Cerebellar cortex (tissue), 1 donor: ENCODE measurements around the gene TRERF1.

Source experiments
- DNase-seq: peaks from one replicate; pipeline ENCODE4 v3.0.0-alpha.2; 2015; ENCODE audit warnings: low spot score

The TRERF1 gene

DNA sequence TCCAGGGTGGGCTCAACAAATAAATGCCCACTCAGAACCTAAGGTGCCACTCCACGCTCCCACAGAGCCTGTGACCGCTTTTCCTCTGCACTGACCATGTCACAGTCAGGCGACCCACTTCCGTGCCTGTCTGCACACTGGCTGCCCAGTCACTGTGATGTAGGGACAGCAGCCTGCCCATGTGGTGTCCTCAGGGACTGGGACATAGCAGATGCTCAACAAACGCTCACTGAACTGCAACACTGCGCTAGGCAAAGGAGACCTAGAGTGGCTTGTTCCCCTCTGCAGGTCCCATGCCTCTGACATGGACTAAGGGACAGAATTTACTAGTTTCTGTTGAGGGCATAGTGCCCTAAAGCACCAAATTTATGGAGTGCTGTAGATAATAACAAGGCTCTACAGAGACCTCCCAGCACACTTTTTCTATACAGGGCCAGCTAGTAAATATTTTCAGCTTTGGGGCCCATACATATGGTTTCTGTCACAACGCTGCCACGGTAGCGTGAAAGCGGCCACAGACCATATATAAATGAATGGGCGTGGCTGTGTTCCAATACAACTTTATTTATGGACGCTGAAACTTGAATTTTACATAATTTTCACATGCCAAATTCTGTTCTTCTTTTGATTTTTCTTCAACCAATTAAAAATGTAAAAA is 176.2 kb downstream of the TRERF1 start:
- no peak for DNase-seq

DNA sequence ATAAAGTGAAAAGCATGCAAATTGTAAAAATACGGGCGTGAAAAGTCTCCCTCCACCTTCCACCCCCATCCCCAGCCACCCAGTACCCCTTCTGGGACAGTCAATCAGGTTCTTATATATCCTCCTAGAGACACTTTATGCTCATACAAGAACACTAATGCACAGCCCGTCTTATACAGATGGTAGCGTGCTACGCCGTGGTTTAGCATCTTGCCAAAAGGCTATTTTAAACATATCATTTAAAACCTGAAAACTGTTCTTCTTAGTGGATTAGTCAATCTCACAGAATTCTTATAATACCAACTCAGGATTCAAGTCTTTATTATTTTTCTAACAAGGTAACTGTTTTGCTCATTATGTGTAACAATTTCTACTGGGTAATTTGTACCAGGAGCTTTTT is 176.8 kb downstream of the TRERF1 start:
- DNase-seq, result no peak

DNA sequence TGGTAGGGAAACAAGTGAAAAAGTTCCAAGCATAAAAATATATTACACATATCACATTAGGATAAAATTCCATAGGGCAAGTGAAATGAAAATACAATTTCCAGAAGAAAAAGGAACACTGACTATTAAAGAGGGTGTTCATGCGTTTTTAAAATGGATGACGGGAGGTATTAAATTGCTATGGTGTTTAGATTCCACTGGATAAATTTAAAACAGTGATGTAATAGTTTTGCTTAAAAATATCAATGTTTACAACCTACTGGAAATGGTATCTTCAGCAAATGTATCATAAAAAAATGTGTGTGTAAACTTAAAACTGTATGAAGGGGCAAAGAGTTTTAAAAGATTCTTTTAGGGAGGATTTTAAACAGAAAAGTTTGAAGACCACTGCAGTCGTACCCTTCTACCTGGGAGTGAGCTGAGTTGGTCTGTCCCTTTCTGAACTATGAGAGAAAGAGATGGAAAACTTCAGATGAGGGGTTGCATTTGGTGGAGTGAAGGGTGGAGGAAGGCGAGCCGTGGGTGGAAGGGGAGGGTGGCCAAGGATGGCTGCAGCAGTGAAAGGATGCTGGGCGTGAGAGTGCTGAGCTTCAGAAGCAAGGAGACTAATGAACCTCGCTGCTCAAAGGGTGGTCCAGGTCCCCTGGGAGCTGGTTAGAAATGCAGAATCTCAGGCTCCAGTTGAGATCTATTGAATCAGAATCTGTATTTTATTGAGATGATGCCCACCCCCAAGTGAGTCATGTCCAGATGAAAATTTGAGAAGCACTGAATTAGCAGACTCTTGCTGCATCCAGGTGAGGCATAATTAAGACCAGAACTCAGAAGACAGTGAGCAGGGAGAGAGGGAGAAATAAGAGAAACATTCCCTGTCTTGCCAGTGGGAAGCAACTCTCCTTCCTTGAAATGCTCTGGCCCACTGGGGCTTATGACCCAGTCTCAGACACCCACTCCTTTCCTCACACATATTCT is 179.6 kb downstream of the TRERF1 start:
- DNase-seq, result no peak

DNA sequence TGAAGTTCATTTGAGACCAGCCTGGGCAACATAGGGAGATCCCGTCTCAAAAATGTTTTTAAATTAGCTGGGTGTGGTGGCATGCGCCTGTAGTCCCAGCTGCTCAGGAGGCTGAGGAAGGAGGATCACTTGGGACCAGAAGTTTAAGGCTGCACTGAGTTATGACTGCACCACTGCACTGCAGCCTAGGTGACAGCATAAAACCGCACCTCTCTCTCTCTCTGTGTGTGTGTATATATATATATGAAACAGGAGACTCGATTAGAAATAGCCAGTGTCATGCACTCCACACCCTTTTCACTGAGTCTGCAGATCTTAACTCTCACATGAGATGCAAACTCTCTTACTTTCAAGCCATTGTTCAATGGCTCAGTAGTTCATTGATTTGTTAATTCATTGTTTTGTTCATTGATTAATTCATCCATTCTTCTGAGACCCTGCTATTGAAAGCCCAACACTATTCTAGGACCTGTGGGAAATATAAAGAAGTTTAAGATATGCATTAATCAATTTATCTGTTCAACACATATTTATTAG is 181.7 kb downstream of the TRERF1 start:
- no peak for DNase-seq

DNA sequence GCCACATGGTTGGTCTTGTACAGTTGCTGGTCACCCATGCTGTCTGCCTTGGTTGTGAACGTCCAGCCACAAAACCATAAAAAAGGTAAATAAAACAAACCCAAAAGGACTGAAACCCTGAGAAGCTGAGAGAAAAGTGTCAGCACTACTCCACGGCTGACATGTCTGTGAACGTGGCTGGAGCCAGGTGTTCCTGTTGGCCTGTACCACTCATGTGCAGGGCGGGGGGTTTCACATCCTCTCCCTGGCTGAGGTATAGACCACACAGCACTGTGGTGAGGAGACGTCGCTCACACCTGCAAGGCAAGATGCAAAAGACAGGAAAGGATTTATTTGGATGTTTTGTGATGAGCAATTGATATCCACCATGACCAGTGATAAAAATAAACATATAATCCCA is 182.2 kb downstream of the TRERF1 start:
- DNase-seq, result no peak

DNA sequence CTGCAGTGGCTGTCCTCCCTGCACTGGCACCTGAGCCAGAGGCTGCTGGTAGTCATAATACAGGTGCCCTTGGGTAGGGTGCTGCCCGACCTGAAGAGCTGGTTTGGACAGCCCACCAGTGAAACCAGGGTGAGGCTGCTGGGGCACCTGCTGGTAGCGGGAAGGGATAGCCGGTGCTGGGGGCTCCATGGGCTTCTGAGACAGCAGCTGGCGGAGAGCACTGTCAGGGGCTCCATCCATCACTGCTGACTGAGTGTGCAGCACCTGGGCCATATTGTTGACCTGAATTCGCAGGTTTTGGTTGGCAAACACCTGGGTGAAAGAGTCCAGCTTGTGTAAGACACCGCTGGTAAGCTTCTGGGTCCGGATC is 182.9 kb downstream of the TRERF1 start:
- DNase-seq, result no peak

DNA sequence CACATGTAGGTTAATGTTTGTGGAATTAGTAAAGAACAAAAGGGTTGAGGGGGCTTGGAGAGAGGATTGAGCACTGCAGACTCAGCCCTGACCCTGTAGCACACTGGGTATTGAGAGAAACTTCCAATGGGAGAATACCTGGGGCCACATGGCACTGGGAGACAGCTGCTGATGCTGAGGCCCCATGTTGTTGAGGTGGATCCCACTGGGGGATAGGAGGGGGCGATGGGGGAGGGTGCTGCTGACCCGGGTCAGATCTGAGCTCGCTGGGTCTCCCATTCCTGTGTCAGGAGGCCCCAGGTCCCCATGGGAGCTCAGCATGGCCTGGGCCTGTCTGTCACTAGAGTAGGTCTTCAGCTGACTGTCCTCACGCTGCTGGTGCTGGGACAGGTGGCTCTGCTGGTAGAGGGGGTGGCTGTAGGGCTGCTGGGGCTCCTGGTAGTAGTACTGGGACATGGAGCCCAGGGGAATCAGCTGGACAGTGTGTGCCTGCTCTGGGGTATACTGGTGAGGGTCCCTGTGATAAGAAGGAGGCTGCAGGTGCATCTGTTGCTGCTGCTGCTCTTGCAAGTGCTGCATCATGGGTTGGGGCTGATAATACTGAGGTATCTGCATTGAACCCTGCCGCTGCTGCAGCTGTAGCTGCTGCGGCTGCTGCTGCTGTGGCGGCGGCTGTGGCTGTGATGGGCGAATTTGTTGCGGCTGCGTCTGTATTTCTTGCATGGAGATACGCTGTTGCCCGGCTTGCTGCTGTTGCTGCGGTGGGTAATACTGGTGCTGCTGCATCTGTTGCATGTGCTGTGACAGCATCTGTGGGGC is 183.5 kb downstream of the TRERF1 start:
- DNase-seq, result no peak

DNA sequence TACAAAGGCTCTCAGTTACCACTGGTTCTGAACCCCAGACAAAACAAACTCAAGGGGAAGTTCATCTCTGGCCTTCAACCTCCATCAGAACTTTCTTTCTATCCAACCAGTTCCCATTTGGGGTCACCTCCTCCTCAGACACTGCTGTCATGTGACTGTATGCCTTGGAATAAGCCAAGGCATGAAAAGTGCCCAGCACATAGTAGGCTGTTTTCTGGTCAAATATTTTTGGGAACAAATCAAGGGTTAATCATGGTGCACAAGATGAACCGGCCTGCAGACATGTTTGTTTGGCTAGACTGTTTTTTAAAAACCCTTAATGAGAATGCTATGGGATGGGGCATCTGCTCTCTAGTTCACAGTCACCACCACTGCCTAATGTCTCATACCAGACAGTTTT is 185.2 kb downstream of the TRERF1 start:
- no peak for DNase-seq

DNA sequence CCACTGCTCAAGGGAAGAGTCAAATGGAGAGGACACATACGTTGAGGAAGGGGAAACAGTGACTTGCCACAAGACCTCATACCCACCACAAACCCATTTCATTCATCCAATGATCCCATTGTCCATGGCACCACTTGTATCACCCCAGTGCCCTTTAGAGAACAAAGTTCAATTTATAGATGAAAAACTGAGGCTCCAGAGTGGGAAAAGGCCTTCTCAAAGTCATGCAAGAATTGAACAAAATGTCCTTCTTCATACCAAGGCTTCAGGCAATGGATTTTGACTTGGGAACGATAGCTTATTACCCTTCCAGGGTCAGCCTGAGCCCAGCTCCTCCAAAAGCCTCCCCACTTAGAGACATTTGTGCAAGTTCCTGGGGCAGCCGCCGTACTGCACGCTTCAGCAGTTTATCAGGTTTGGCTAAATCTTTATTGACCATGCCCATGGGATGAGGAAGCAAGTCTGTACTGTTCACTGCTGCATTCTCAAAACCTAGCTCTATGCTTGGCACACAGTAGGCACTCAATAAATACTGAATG is 186.8 kb downstream of the TRERF1 start:
- no peak for DNase-seq

DNA sequence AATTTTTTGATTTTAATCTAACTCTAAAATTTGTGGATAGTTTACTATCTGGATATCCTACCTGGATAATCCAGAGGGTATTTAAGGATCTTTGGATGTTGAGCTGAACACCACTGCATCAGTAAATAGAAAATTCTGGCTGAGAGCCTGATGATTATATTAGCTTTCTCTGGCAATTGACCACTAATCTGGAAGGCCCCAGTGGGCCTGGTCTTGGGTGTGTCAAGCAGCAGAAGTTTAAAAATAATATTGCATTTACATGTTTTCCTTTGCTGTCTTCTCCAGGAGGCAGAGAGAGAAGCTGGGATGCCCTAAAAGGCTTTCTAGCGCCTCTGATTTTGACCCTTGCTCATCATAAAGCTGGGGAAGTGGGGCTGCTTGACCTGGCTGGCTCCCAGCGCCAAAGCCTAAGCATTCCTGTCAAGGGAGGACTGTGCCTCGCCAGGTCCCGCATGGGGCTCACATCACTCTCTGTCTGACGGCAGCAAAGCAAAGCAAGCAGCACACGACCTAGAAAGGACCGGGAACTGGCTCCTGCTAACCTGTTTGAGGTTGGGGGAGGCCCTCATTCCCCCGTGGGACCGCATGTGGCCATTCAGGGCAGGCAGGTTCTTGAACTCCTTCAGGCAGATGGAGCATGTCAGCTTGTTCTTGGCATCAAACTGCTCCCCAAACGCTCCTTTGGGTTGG is 187.4 kb downstream of the TRERF1 start:
- DNase-seq, result no peak

DNA sequence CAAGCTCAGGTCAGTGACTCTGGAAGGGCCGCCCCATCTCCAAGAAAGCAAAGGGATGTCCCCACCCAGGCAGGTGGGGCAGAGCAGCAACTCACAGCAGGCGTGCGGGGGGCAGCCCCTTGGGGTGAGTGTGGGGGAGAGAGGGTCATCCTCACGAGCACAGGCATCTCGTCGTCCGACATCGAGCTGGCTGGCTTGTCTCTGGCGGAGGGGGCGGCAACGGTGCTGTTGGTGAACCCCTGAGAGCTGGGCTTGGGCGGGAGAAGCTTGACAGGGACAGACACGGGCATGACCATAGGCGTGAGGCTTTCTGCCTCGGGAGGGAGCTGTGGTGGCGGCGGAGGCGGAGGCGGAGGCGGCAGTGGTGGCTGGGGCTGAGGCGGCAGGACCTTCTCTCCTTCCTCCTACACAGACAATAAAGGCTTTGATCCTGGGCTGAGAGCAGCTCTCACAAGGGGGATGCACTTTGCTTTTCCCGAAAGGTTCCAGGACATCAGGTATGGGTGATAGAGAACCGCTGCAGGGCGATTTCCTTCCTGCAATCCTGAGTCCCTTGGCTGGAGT is 188.5 kb downstream of the TRERF1 start:
- DNase-seq, result no peak

DNA sequence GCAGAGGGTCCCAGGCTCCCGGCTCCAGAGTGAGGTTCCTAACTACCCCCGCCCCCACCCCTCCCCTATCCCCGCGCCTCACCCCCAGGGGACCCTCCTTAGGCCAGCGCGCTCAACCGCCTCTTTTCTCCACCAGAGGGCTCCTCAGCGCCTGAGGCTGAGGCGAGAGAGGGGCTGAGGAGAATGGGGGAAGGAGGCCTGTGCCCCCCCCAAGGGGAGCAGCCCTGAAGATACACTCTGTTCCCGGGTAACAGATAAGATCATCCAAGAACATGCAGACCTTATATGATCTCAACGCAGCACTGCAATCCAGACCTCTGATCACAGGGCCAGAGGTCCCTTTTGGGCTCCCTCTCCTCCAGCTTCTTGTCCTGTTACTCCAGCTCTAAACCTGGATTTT is 190.8 kb downstream of the TRERF1 start:
- DNase-seq, result peak; percentile 20

DNA sequence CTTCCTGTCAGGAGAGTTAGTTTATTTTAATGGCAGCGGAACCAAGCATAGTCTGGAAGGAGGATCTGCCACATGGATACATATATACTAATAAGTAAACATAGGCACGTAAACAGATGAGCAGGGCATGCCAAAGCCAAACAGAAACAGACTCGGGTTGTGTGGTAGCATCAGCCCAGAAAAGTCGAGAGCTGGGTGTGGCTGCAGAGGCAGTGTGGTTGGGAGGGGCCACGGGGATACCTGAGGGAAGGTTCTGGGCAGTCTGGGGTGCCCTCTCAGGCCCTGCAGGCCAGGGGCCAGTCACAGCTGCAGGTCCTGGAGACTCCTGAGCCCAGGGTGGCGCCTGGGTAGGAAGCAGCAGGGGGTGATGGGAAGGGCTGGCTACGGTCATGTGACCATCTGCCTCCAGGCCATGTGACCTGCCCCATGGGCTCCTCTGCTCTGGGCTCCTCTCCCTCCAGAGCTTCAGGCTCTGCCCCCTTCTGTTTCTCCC is 191.3 kb downstream of the TRERF1 start:
- DNase-seq, result no peak

DNA sequence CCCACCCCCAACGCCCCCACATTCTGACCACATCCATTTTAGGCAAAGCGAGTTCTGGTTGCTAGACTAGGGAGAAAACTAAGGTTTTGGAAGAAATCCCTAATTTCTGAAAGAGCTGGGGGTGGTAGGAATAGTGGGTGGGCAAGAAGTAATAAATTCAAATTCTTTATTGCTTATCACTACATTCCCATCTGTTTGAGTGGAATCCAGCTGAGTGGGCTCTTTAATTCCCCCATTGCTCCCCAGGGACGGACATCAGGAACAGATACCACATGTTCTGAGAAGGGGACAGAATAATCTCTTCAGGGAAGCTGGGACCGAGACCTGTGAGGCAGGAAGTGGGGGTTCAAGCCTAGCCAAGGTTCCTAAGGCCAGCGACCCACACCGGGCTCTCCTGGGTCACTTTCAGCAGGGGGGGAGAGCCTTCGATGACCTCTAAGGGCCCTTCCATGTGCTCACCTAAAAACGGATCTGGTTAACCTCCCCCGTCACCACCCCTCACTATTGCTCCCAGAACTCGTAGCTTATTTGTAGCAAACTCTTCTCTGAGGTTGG is 191.8 kb downstream of the TRERF1 start:
- DNase-seq, result no peak

DNA sequence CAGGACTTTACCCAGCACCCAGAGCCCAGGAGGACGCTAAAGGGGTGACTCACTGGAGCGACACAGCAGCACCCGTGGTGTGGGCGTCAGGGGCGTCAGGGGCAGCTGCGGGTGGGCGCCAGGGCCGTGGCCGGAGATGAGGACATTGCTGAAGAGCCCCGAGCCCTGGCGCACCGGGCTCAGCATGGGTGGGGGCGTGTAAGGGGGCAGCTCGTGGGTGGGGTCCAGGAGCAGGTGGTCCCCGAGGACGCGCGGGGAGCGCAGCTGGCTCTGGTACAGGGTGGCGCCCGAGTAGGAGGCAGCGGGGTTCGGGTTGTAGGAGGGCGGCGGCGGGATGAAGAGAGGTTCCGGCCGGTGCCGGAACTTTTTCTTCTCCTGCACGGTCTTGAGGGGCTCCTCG is 192.4 kb downstream of the TRERF1 start:
- DNase-seq, result no peak

DNA sequence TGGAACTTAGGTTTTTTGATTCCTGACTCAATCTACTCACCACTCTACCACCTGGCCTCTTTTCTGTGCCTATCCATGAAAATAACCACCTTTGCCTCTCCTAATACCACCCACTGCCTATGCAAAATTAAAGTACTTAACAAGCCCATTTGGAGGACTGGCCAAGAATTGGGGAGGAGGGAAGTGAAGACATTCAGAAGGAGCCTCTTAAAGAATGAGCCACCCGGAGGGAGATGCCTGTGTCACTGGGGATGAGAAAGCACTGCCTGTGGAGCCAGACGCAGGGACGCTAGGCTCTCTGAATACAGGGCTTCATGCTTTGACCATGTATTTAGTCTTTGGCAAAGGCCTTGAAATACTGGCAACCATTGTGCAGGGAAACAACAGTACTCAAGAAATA is 194.1 kb downstream of the TRERF1 start:
- DNase-seq, result no peak

DNA sequence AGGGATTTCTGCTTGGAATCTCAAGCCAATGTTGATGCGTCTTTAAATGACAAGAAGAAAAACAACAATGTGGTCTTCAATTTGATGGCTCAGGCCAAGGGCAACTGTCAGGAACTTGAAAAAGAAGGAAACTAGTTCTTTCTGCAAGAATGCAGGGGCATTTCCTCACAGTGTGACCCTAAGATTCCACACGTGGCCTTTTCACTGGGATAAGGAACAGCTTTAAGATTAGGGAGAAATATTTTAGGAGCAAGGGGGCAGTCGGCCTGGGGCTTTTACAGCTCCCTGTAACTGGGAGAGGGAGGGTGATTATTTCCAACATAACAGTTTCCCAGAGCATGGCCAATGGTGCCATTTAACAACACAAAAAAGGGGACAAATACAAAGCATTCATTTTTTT is 194.7 kb downstream of the TRERF1 start:
- no peak for DNase-seq

DNA sequence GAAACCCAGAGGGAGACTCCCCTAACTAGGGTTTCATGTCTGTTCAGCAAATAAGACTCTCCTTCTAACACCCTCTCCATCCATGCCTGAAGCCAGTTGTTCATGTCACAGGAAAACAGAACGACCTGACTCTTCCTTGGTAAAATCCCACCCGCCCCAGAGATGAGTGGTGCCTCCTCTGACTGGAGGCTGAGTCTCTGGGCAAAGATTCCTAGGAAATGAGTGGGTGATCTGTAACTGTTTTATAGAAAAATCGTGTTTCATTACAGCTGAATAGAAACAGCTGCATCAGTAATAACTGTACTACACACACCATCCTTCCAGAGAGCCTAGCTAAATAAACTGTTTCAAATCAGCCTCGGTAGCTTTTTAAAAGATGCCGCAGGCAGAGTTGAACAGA is 196.7 kb downstream of the TRERF1 start:
- DNase-seq, result no peak

DNA sequence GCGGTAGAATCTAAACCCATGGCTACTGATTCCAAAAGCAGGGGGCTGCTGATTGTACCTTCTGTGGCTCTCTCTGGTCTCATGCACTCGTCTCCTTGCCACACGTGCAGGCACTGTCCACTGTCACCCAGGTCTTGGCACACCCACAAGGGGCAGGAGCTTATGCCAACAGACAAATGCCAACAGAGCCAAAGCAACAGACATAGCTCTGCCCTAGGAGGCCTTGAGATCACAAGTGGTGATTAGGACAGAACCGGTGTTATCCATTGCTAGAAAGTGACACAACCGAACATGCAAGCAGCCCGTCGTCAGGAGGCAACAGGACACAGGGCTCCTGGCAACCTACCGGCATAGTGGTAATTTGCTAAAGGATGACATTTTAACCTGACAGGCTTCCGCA is 197.2 kb downstream of the TRERF1 start:
- no peak for DNase-seq

DNA sequence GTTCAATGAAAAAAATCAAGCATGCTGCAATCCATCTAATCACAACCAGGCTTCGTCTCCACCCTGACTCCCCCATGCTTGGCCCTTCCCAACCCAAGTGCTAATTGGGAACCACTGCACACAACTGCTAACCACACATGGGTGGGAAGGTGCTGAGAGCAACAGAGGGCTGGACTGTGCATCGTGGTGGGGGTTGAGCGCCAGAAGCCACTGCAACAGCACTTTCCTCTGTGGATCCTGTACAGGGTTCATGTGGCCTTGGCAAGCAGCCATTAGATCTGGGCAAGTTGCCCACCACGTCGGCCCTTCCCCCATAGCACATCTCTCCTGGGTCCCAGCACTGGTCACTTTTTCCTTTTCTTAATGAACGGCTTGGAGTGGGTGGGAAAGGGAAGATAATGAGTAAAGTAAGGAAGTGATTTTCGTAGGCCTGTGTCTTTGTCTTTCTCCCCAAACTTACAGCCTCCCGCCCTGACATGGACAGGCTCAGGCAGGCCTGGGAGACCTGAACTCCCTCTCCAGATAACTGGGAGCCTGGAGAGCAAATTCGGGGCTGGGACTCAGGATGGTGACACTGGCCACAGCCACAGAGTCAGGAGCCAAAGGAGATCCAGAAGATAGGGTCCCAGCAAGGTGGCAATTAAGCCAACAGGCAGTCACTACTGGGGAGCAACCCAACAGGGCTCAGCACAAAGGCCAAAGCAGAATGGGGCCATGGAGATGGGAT is 199.7 kb downstream of the TRERF1 start:
- DNase-seq, result peak; percentile 15
